Pancreas (tissue), 10 donors: ENCODE results near the gene DAAM2. TPM values are rescaled to one million over a fixed set of nuclear protein-coding genes. Genes with fewer than 3 reads are reported as not detected.

Source experiments
- ATAC-seq, 4 donors: fragments of 200-7000 bp; cut with Tn5 transposase; one replicate each; pipeline versions ENCODE4 v1.8.0 to v1.9.1; 2020; ENCODE audit warnings: mild to moderate bottlenecking in 4 of 4, moderate library complexity in 4 of 4
- DNase-seq, 6 donors: peaks; one replicate each; pipeline ENCODE4 v3.0.0-alpha.2; 2020
- FAIRE-seq: peaks from 2 replicates; lab custom pipeline; 2012; peaks lifted over from hg19 to GRCh38; lab: Jason Lieb, UNC
- H3K27ac ChIP-seq, 4 donors: fragments of 200-600 bp; sonication (generic); 1 replicate in 3 of 4; 2 replicates in 1 of 4; pipeline versions ENCODE4 v1.5.0 to v1.8.0; 2020
- H3K27me3 ChIP-seq, 4 donors: fragments of 200-600 bp; one replicate each; pipeline ENCODE4 v1.8.0; 2021
- H3K36me3 ChIP-seq, 3 donors: fragments of 200-600 bp; sonication (generic) in 1 of 3; one replicate each; pipeline versions ENCODE4 v1.5.0 to v1.8.0; 2020 to 2021
- H3K4me1 ChIP-seq, 3 donors: fragments of 200-600 bp; one replicate each; pipeline ENCODE4 v1.8.0; 2021
- H3K4me3 ChIP-seq, 4 donors: fragments of 200-600 bp; sonication (generic) in 2 of 4; one replicate each; pipeline versions ENCODE4 v1.5.0 to v1.8.0; 2020 to 2021
- H3K9me3 ChIP-seq, 4 donors: fragments of 200-600 bp; one replicate each; pipeline ENCODE4 v1.8.0; 2021
- CTCF ChIP-seq, 4 donors: fragments of 200-600 bp; sonication (generic) in 3 of 4; IDR thresholded peaks; one replicate each; pipeline versions ENCODE4 v1.5.0 to v1.8.0; 2021; ENCODE audit warnings: antibody characterized with exemption in 4 of 4
- WGBS, 2 donors: extraction: QIAGEN DNeasy Blood & Tissue Kit; methylation state at CpG; one replicate each; pipeline ENCODE4 v1.1.7; 2013; 5-methylcytosine and 5-hydroxymethylcytosine counted together
- intact Hi-C, 3 donors: fragments of 100-400 bp; cut with DNase I; formaldehyde crosslinking; loops; one replicate each; pipeline versions ENCODE4 v1.11.1 to v1.14.2; 2022
- polyA plus RNA-seq, 2 donors: library from polyadenylated mRNA; stranded (reverse); fragments of 200-250 nt; gene quantifications; one replicate each; pipeline ENCODE4 v1.2.3, GENCODE V29; 2013
- total RNA-seq, 6 donors: library from RNA; stranded (reverse); fragmentation: NEBNext Ultra II Directional in 4 of 6; extraction: Animal tissue kit (Norgen Biotek cat#: 25700) in 4 of 6; gene quantifications; one replicate each; pipeline versions ENCODE4 v1.2.1 to v1.2.4, GENCODE V29; 2021 to 2023
- donor health status: healthy with polysubstance abuse.
- donor health status: DM: no; HTN: no; CAD: no; lungs with moderate emphysema.
- donor health status: DM: no; HTN: no; CAD: no.
- donor health status: control.
- donor health status: control.
- donor health status: Bipolar disorder and iron deficiency.
- donor health status: DM: yes; HTN: yes; CAD: no.
- donor health status: DM: no; HTN: no; CAD: no.
- donor health status: DM: no; HTN: no; CAD: no.
- donor health status: DM: yes; HTN: yes; CAD: no.

DAAM2 gene
- total and polyA plus RNA-seq, 8 donors, result 4.0 to 10.5 (median 7.2) TPM

- 61 to 66% methylated on average over 14 of the region's 14 CpGs for WGBS, 2 donors
- ATAC-seq (peak; percentile 69 to 84 (median 79)), FAIRE-seq (no peak), DNase-seq (peak in 5 of 6 donors; percentile 50 to 84 (median 63))
- Histone ChIP-seq H3K4me1 (no peaks in the 10 kb centered on the region), H3K4me3 (no peak overlapping the region), H3K27me3 (no peaks in the 10 kb centered on the region), H3K9me3 (no peaks in the 10 kb centered on the region), H3K27ac (peak overlapping the region in 3 of 4 donors; percentile 6 to 53 (median 42)), H3K36me3 (no peaks in the 10 kb centered on the region)
- intact Hi-C loops, result loop anchor here in 1 of 3 donors (10.0 kb wide), 1 partner anchor 523 kb away; no protein-coding TSS in a partner anchor
- no peak for TF ChIP-seq CTCF (IDR thresholded peaks at IDR 0.05)
Observed at GRCh38 chr6:39887692-39888450, 95.7 kb downstream of the DAAM2 start.

- no peak for TF ChIP-seq CTCF (IDR thresholded peaks at IDR 0.05)
- no peaks in the 10 kb centered on the region for H3K36me3 ChIP-seq
- no peaks in the 10 kb centered on the region for H3K9me3 ChIP-seq
- H3K27ac ChIP-seq, result no peak overlapping the region
- DNase-seq, result no peak
- no peaks in the 10 kb centered on the region for H3K4me1 ChIP-seq
- 87 to 94% methylated on average over 2 of the region's 2 CpGs for WGBS, 2 donors
- no peak for ATAC-seq
- no peaks in the 10 kb centered on the region for H3K27me3 ChIP-seq
- FAIRE-seq, result no peak
- no peak overlapping the region for H3K4me3 ChIP-seq
- intact Hi-C loops, result loop anchor here in 1 of 3 donors (10.0 kb wide), 1 partner anchor 524 kb away; no protein-coding TSS in a partner anchor
Observed at GRCh38 chr6:39889229-39889628, 97.1 kb downstream of the DAAM2 start.

- Histone ChIP-seq H3K4me3 (no peak overlapping the region), H3K27ac (no peak overlapping the region), H3K9me3 (no peaks in the 10 kb centered on the region), H3K4me1 (no peaks in the 10 kb centered on the region), H3K27me3 (no peaks in the 10 kb centered on the region), H3K36me3 (no peaks in the 10 kb centered on the region)
- WGBS, 2 donors, result 89 to 95% methylated on average over 6 of the region's 6 CpGs
- ATAC-seq (no peak), DNase-seq (no peak), FAIRE-seq (no peak)
- intact Hi-C loops, result loop anchor here in 1 of 3 donors (5.0 kb wide), 1 partner anchor 524 kb away; no protein-coding TSS in a partner anchor
- no peak for TF ChIP-seq CTCF (IDR thresholded peaks at IDR 0.05)
Observed at GRCh38 chr6:39891353-39891752, 99.2 kb downstream of the DAAM2 start.

- intact Hi-C loops, result loop anchor here in 1 of 3 donors (5.0 kb wide), 1 partner anchor 525 kb away; no protein-coding TSS in a partner anchor
- Histone ChIP-seq H3K27ac (no peak overlapping the region), H3K9me3 (no peaks in the 10 kb centered on the region), H3K27me3 (no peaks in the 10 kb centered on the region), H3K4me3 (no peak overlapping the region), H3K4me1 (no peaks in the 10 kb centered on the region), H3K36me3 (no peaks in the 10 kb centered on the region)
- DNase-seq (no peak), ATAC-seq (no peak), FAIRE-seq (no peak)
- WGBS, 2 donors, result 45 to 71% methylated on average over 4 of the region's 4 CpGs
- TF ChIP-seq CTCF (IDR thresholded peaks at IDR 0.05), result no peak
Observed at GRCh38 chr6:39891976-39892375, 99.8 kb downstream of the DAAM2 start.
